Astrocyte (in vitro differentiated cells and primary cell): ENCODE results near the gene TOMM6. TPM values are rescaled to one million over a fixed set of nuclear protein-coding genes. Genes with fewer than 3 reads are reported as not detected.

ENCODE experiments used
- DNase-seq: peaks from one replicate; pipeline ENCODE4 v3.0.0-alpha.2; 2010; ENCODE audit warnings: low read depth
- FAIRE-seq: peaks from 2 replicates; lab custom pipeline; 2011; peaks lifted over from hg19 to GRCh38; lab: Jason Lieb, UNC
- H2AFZ ChIP-seq: 2 replicates; pipeline ENCODE4 v1.6.0; 2012; ENCODE audit warnings: low read depth, low read length, inconsistent platforms
- H3K27ac ChIP-seq: 2 replicates; pipeline ENCODE4 v1.5.1; 2011; ENCODE audit warnings: low read depth, low read length, inconsistent platforms
- H3K27me3 ChIP-seq: 2 replicates; pipeline ENCODE4 v1.6.0; 2011; ENCODE audit warnings: low read length, inconsistent platforms; ENCODE audit not compliant: insufficient read depth
- H3K36me3 ChIP-seq: 2 replicates; pipeline ENCODE4 v1.5.1; 2011; ENCODE audit warnings: low read length, inconsistent platforms; ENCODE audit not compliant: insufficient read depth
- H3K4me1 ChIP-seq: 2 replicates; pipeline ENCODE4 v1.5.1; 2011; ENCODE audit warnings: low read length, inconsistent platforms; ENCODE audit not compliant: insufficient read depth
- H3K4me2 ChIP-seq: 2 replicates; pipeline ENCODE4 v1.6.0; 2012; ENCODE audit warnings: low read length, inconsistent platforms
- H3K4me3 ChIP-seq: 2 replicates; pipeline ENCODE4 v1.5.1; 2011; ENCODE audit warnings: low read depth, mild to moderate bottlenecking, low read length, inconsistent platforms; ENCODE audit not compliant: insufficient read depth
- H3K79me2 ChIP-seq: 2 replicates; pipeline ENCODE4 v1.6.0; 2012; ENCODE audit warnings: mild to moderate bottlenecking, low read length, inconsistent platforms; ENCODE audit not compliant: insufficient read depth
- H3K9ac ChIP-seq: 2 replicates; pipeline ENCODE4 v1.6.0; 2012; ENCODE audit warnings: mild to moderate bottlenecking, low read length, inconsistent platforms
- H3K9me3 ChIP-seq: 2 replicates; pipeline ENCODE4 v1.5.1; 2012; ENCODE audit warnings: low read depth, mild to moderate bottlenecking, low read length, inconsistent platforms; ENCODE audit not compliant: insufficient read depth
- H4K20me1 ChIP-seq: 2 replicates; pipeline ENCODE4 v1.6.0; 2012; ENCODE audit warnings: low read length, inconsistent platforms; ENCODE audit not compliant: insufficient read depth
- H3K27ac Mint-ChIP-seq: one replicate; pipeline ENCODE4 v1.8.0; 2021; ENCODE audit warnings: mild to moderate bottlenecking, mixed read lengths; ENCODE audit not compliant: unreplicated experiment
- H3K27me3 Mint-ChIP-seq: one replicate; pipeline ENCODE4 v1.8.0; 2021; ENCODE audit warnings: low read depth, mixed read lengths; ENCODE audit not compliant: unreplicated experiment
- H3K36me3 Mint-ChIP-seq: one replicate; pipeline ENCODE4 v1.8.0; 2021; ENCODE audit warnings: low read depth, mixed read lengths; ENCODE audit not compliant: unreplicated experiment
- H3K4me1 Mint-ChIP-seq: one replicate; pipeline ENCODE4 v1.8.0; 2021; ENCODE audit warnings: low read depth, mixed read lengths; ENCODE audit not compliant: unreplicated experiment
- H3K4me3 Mint-ChIP-seq: one replicate; pipeline ENCODE4 v1.8.0; 2021; ENCODE audit warnings: mild to moderate bottlenecking, moderate library complexity, mixed read lengths; ENCODE audit not compliant: unreplicated experiment
- H3K9me3 Mint-ChIP-seq: one replicate; pipeline ENCODE4 v1.8.0; 2021; ENCODE audit warnings: mild to moderate bottlenecking, mixed read lengths; ENCODE audit not compliant: unreplicated experiment
- EZH2 ChIP-seq: IDR thresholded peaks from 2 replicates; pipeline ENCODE4 v1.6.1; 2012; ENCODE audit warnings: mild to moderate bottlenecking, low read length, inconsistent platforms; ENCODE audit not compliant: insufficient read depth
- total RNA-seq: library from RNA; stranded (reverse); gene quantifications from 2 replicates; pipeline ENCODE4 v1.2.1, GENCODE V29; 2021
- TF ChIP-seq, protein P1 (sequence below): IDR thresholded peaks from 2 replicates; pipeline ENCODE4 v1.5.1; 2011; ENCODE audit warnings: low read depth, mild to moderate bottlenecking, inconsistent platforms, low read length, moderate library complexity; ENCODE audit not compliant: insufficient read depth

Gene TOMM6
- total RNA-seq, 1 donor from 2014 or later, result 159 TPM

DNA sequence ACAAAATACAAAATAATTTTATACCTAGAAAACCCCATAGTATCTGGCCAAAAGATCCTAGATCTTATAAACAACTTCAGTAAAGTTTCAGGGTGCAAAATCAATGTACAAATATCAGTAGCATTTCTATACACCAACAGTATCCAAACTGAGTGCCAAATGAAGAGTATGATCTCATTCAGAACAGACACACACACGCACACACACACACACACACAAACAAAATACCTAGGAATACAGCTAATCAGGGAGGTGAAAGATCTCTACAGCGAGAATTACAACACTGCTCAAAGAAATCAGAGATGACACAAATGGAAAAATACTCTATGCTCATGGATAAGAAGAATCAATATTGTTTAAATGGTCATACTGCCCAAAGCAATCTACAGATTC is 49.2 kb downstream of the TOMM6 start:
- no peaks in the 10 kb centered on the region for H3K79me2 ChIP-seq
- no peak for FAIRE-seq
- H3K9me3 ChIP-seq, result no peaks in the 10 kb centered on the region
- no peak overlapping the region for H3K4me3 ChIP-seq
- no peak overlapping the region for H3K27ac ChIP-seq
- no peaks in the 10 kb centered on the region for H3K4me1 ChIP-seq
- H3K27me3 Mint-ChIP-seq, result no peaks in the 10 kb centered on the region
- H3K36me3 Mint-ChIP-seq, result peaks cover 2% of the 10 kb centered on the region
- H3K4me2 ChIP-seq, result no peak overlapping the region
- H3K27ac Mint-ChIP-seq, result no peak overlapping the region
- H3K36me3 ChIP-seq, result no peaks in the 10 kb centered on the region
- TF ChIP-seq, protein P1, sequence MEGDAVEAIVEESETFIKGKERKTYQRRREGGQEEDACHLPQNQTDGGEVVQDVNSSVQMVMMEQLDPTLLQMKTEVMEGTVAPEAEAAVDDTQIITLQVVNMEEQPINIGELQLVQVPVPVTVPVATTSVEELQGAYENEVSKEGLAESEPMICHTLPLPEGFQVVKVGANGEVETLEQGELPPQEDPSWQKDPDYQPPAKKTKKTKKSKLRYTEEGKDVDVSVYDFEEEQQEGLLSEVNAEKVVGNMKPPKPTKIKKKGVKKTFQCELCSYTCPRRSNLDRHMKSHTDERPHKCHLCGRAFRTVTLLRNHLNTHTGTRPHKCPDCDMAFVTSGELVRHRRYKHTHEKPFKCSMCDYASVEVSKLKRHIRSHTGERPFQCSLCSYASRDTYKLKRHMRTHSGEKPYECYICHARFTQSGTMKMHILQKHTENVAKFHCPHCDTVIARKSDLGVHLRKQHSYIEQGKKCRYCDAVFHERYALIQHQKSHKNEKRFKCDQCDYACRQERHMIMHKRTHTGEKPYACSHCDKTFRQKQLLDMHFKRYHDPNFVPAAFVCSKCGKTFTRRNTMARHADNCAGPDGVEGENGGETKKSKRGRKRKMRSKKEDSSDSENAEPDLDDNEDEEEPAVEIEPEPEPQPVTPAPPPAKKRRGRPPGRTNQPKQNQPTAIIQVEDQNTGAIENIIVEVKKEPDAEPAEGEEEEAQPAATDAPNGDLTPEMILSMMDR, result no peak
- no peak for TF ChIP-seq EZH2
- peaks cover 2% of the 10 kb centered on the region for H3K9me3 Mint-ChIP-seq
- H3K9ac ChIP-seq, result no peak overlapping the region
- H2AFZ ChIP-seq, result no peak overlapping the region
- DNase-seq, result no peak
- H3K4me1 Mint-ChIP-seq, result peaks cover 15% of the 10 kb centered on the region
- H3K27me3 ChIP-seq, result no peaks in the 10 kb centered on the region
- no peaks in the 10 kb centered on the region for H4K20me1 ChIP-seq
- no peak overlapping the region for H3K4me3 Mint-ChIP-seq

Other genes with a start within 250 kb of the TOMM6 start
- gene FOXP4, start 241.3 kb upstream of the TOMM6 start, total RNA-seq, result 41.9 and 43.7 TPM in 2 replicates
- 144 and 167 TPM in 2 replicates for gene MDFI, start 149.2 kb upstream of the TOMM6 start, total RNA-seq
- 3.9 and 4.7 TPM in 2 replicates for gene TFEB, start 52.1 kb upstream of the TOMM6 start, total RNA-seq
- not detected in 2 replicates for gene PGC, start 40.3 kb upstream of the TOMM6 start, total RNA-seq
- gene FRS3, start 7.8 kb upstream of the TOMM6 start, total RNA-seq, result 3.1 and 3.6 TPM in 2 replicates
- 3.1 and 3.4 TPM in 2 replicates for gene PRICKLE4, start 6.9 kb upstream of the TOMM6 start, total RNA-seq
- 3.8 and 5.5 TPM in 2 replicates for gene USP49, start 107.7 kb downstream of the TOMM6 start, total RNA-seq
- 27.1 and 28.9 TPM in 2 replicates for gene MED20, start 133.4 kb downstream of the TOMM6 start, total RNA-seq
- 41.2 and 43.1 TPM in 2 replicates for gene BYSL, start 133.8 kb downstream of the TOMM6 start, total RNA-seq
- gene CCND3, start 154.1 kb downstream of the TOMM6 start, total RNA-seq, result 64.8 and 69.9 TPM in 2 replicates